IMR-90 (cell line): ENCODE measurements around the gene INHBE. TPM values are rescaled to one million over a fixed set of nuclear protein-coding genes. Genes with fewer than 3 reads are reported as not detected.
"Not testable (repeated sequence)": the region's sequence is repeated elsewhere in the genome, so short reads cannot be mapped to it uniquely, and the experiment has no call there.

Source experiments
- ATAC-seq: fragments of 200-7000 bp; cut with Tn5 transposase; 2 replicates; pipeline ENCODE4 v1.9.1; 2020; ENCODE audit warnings: low read depth, mild to moderate bottlenecking, moderate library complexity
- BruUV-seq: library from RNA; stranded (reverse); fragments of 400-500 nt; replicated peaks from 2 replicates; lab custom pipeline; 2021; lab: Mats Ljungman, UMichigan
- CTCF ChIA-PET: fragments of 300-600 bp; formaldehyde crosslinking; extraction: SDS; loops from one replicate; lab custom pipeline; 2021; ENCODE audit warnings: antibody characterized with exemption; lab: Yijun Ruan, JAX
- POLR2A ChIA-PET: fragments of 300-600 bp; sonication (Branson Sonifier 250); formaldehyde crosslinking; loops from one replicate; lab custom pipeline; 2022; ENCODE audit warnings: antibody characterized with exemption; ENCODE audit not compliant: unreplicated experiment; lab: Charles Lee
- DNase-seq: peaks from one replicate; pipeline ENCODE4 v3.0.0; 2013
- H2AFZ ChIP-seq: replicated peaks from 2 replicates; pipeline ENCODE3; 2013; ENCODE audit warnings: low read length, mild to moderate bottlenecking; ENCODE audit not compliant: poor library complexity
- H2AK5ac ChIP-seq: 2 replicates; pipeline ENCODE4 v1.6.1; 2013; ENCODE audit warnings: low read depth, low read length, inconsistent platforms
- H2AK9ac ChIP-seq: replicated peaks from 2 replicates; pipeline ENCODE3; 2013; ENCODE audit warnings: mild to moderate bottlenecking, low read depth, low read length, moderate library complexity; ENCODE audit not compliant: poor library complexity
- H2BK120ac ChIP-seq: 2 replicates; pipeline ENCODE4 v1.6.1; 2013; ENCODE audit warnings: low read depth, low read length, inconsistent platforms
- H2BK15ac ChIP-seq: 3 replicates; pipeline ENCODE4 v1.6.1; 2013; ENCODE audit warnings: low read depth, low read length, inconsistent platforms
- H2BK20ac ChIP-seq: 2 replicates; pipeline ENCODE4 v1.6.1; 2013; ENCODE audit warnings: low read depth, mild to moderate bottlenecking, inconsistent platforms, low read length, moderate library complexity
- H2BK5ac ChIP-seq: 2 replicates; pipeline ENCODE4 v1.6.1; 2013; ENCODE audit warnings: mild to moderate bottlenecking, low read depth, low read length, inconsistent platforms; ENCODE audit not compliant: poor library complexity, severe bottlenecking
- H3K14ac ChIP-seq: replicated peaks from 2 replicates; pipeline ENCODE4 v1.6.1; 2013; ENCODE audit warnings: low read depth, low read length, inconsistent platforms
- H3K18ac ChIP-seq: 2 replicates; pipeline ENCODE4 v1.6.1; 2013; ENCODE audit warnings: low read depth, low read length, control low read depth
- H3K23ac ChIP-seq: 2 replicates; pipeline ENCODE4 v1.6.1; 2013; ENCODE audit warnings: low read depth, low read length, inconsistent platforms
- H3K27ac ChIP-seq: 2 replicates; pipeline ENCODE4 v1.5.1; 2013; ENCODE audit warnings: mild to moderate bottlenecking, control low read depth, low read length; ENCODE audit not compliant: insufficient read depth
- H3K27me3 ChIP-seq: 2 replicates; pipeline ENCODE4 v1.6.1; 2013; ENCODE audit warnings: low read length; ENCODE audit not compliant: control insufficient read depth, insufficient read depth
- H3K36me3 ChIP-seq: 2 replicates; pipeline ENCODE4 v1.6.1; 2013; ENCODE audit warnings: low read length, mixed read lengths; ENCODE audit not compliant: control insufficient read depth, insufficient read depth
- H3K4ac ChIP-seq: 2 replicates; pipeline ENCODE4 v1.6.1; 2013; ENCODE audit warnings: low read depth, low read length, inconsistent platforms
- H3K4me1 ChIP-seq: 2 replicates; pipeline ENCODE4 v1.6.1; 2013; ENCODE audit warnings: low read length, mixed read lengths; ENCODE audit not compliant: control insufficient read depth, insufficient read depth
- H3K4me2 ChIP-seq: 2 replicates; pipeline ENCODE4 v1.6.1; 2013; ENCODE audit warnings: low read depth, mild to moderate bottlenecking, control low read depth, low read length, moderate library complexity
- H3K4me3 ChIP-seq: 2 replicates; pipeline ENCODE4 v1.5.1; 2013; ENCODE audit warnings: low read depth, mild to moderate bottlenecking, control low read depth, low read length, moderate library complexity; ENCODE audit not compliant: insufficient read depth
- H3K56ac ChIP-seq: 2 replicates; pipeline ENCODE4 v1.6.1; 2013; ENCODE audit warnings: low read length, inconsistent platforms; ENCODE audit not compliant: insufficient read depth; ENCODE audit errors: extremely low read depth
- H3K79me1 ChIP-seq, 2 experiments: 2 replicates each; pipeline ENCODE4 v1.6.1; 2013; ENCODE audit warnings: low read length in 2 of 2, inconsistent platforms in 1 of 2, low read depth in 1 of 2
- H3K9ac ChIP-seq: 2 replicates; pipeline ENCODE4 v1.6.1; 2013; ENCODE audit warnings: low read depth, low read length, control low read depth
- H3K9me1 ChIP-seq: 2 replicates; pipeline ENCODE4 v1.6.1; 2013; ENCODE audit warnings: low read length, inconsistent platforms; ENCODE audit not compliant: insufficient read depth
- H3K9me3 ChIP-seq: 2 replicates; pipeline ENCODE4 v1.6.1; 2013; ENCODE audit warnings: low read length; ENCODE audit not compliant: control insufficient read depth, insufficient read depth
- H4K20me1 ChIP-seq: 2 replicates; pipeline ENCODE4 v1.6.1; 2013; ENCODE audit warnings: low read length, inconsistent platforms; ENCODE audit not compliant: insufficient read depth
- H4K5ac ChIP-seq: 2 replicates; pipeline ENCODE4 v1.6.1; 2013; ENCODE audit warnings: mild to moderate bottlenecking, low read depth, low read length, control low read depth
- H4K8ac ChIP-seq, 2 experiments: 2 replicates each; pipeline ENCODE4 v1.6.1; 2013; ENCODE audit warnings: low read depth in 2 of 2, low read length in 2 of 2, control low read depth in 1 of 2, inconsistent platforms in 1 of 2
- H4K91ac ChIP-seq: 2 replicates; pipeline ENCODE4 v1.6.1; 2013; ENCODE audit warnings: low read depth, low read length, inconsistent platforms; ENCODE audit not compliant: insufficient read depth
- WGBS, 2 experiments: methylation state at CpG; one replicate each; pipeline versions ENCODE4 v1.1.5 to v1.1.7; 2013; ENCODE audit warnings: missing lambda C conversion rate in 2 of 2; ENCODE audit not compliant: insufficient read length in 1 of 2; ENCODE audit errors: extremely low coverage in 2 of 2; 5-methylcytosine and 5-hydroxymethylcytosine counted together
- dilution Hi-C: fragments of 300-500 bp; cut with HindIII; formaldehyde crosslinking; loops from one replicate; pipeline ENCODE4 v1.14.3; 2018; ENCODE audit warnings: low sequenced_read_pairs; ENCODE audit not compliant: unreplicated experiment
- in situ Hi-C: fragments of 300-500 bp; cut with MboI; formaldehyde crosslinking; loops from 3 replicates; pipeline ENCODE4 v1.14.3; 2019; ENCODE audit warnings: low sequenced_read_pairs, inconsistent platforms, mixed read lengths
- intact Hi-C: fragments of 100-400 bp; cut with micrococcal nuclease; formaldehyde crosslinking; loops from 2 replicates; pipeline ENCODE4 v1.10.0; 2022
- polyA plus RNA-seq, 3 experiments: library from polyadenylated mRNA; depleted of rRNA; stranded (reverse); fragments of >200 nt; gene quantifications; 2 replicates each; pipeline ENCODE4 v1.2.3, GENCODE V29; 2012; ENCODE audit warnings: low replicate concordance in 1 of 3
- total RNA-seq: library from RNA; depleted of rRNA; stranded (reverse); fragments of >200 nt; gene quantifications from 2 replicates; pipeline ENCODE4 v1.2.3, GENCODE V29; 2012

Gene INHBE
- total and polyA plus RNA-seq, 2 of the 4 experiments (the other 2 are of a cell fraction), result 0.90 to 1.7 TPM

GRCh38 chr12:57441393-57441792, 13.7 kb upstream of the INHBE start:
- H2AK9ac ChIP-seq, BruUV-seq, dilution Hi-C loops, DNase-seq, in situ Hi-C loops, H3K18ac ChIP-seq, H3K23ac ChIP-seq, H3K36me3 ChIP-seq, H2BK5ac ChIP-seq, H3K4me3 ChIP-seq, H3K4me1 ChIP-seq, H2BK20ac ChIP-seq, H3K79me1 ChIP-seq, H4K5ac ChIP-seq, H3K9me3 ChIP-seq, H3K27me3 ChIP-seq, H3K27ac ChIP-seq, H4K91ac ChIP-seq, H3K4ac ChIP-seq, H3K9ac ChIP-seq, intact Hi-C loops, H3K56ac ChIP-seq, H3K9me1 ChIP-seq, H4K8ac ChIP-seq, H2AFZ ChIP-seq, H3K14ac ChIP-seq, H3K4me2 ChIP-seq, H2BK15ac ChIP-seq, H2BK120ac ChIP-seq, CTCF ChIA-PET, H4K20me1 ChIP-seq, POLR2A ChIA-PET, H2AK5ac ChIP-seq, ATAC-seq: not testable (repeated sequence)
- no CpG with 5 or more reads among the region's 2 CpGs for WGBS, 2 experiments
